HepG2 (cell line): Measurements from ENCODE around the gene ARHGAP9. TPM values are rescaled to one million over a fixed set of nuclear protein-coding genes. Genes with fewer than 3 reads are reported as not detected.
A peak's percentile ranks its signal among the peaks of the same experiment; 100 is the strongest.

ENCODE experiments used
- ATF7-NPFF ChIP-seq: sonication (generic); formaldehyde crosslinking; IDR thresholded peaks from 2 replicates; pipeline ENCODE4 v1.8.1; 2023; ENCODE audit warnings: mild to moderate bottlenecking, low read depth, missing genetic modification reagents, moderate library complexity
- DR1 ChIP-seq: sonication (generic); formaldehyde crosslinking; IDR thresholded peaks from 2 replicates; pipeline ENCODE4 v1.8.0; 2021; ENCODE audit warnings: mild to moderate bottlenecking, missing genetic modification reagents, inconsistent platforms
- FOXK2 ChIP-seq: fragments of 450-650 bp; IDR thresholded peaks from 2 replicates; pipeline ENCODE4 v1.6.1; 2016
- HIVEP1 ChIP-seq: sonication (generic); formaldehyde crosslinking; IDR thresholded peaks from 2 replicates; pipeline ENCODE4 v1.4.0; 2020; ENCODE audit warnings: mild to moderate bottlenecking, missing genetic modification reagents
- MBNL3 ChIP-seq: fragments of 250-450 bp; sonication (Bioruptor Pico); conservative IDR thresholded peaks from 2 replicates; pipeline ENCODE4 v1.8.0; 2022; ENCODE audit warnings: mild to moderate bottlenecking, inconsistent platforms
- RBM22 ChIP-seq: fragments of 200-400 bp; formaldehyde crosslinking; optimal IDR thresholded peaks from 2 replicates; pipeline ENCODE3; 2017; ENCODE audit warnings: mild to moderate bottlenecking, low read length, moderate library complexity
- RXRA ChIP-seq: sonication (generic); formaldehyde crosslinking; IDR thresholded peaks from 2 replicates; pipeline ENCODE4 v1.5.1; 2020; ENCODE audit warnings: missing genetic modification reagents
- ZNF350 ChIP-seq: sonication (generic); formaldehyde crosslinking; IDR thresholded peaks from 2 replicates; pipeline ENCODE4 v1.4.0; 2020; ENCODE audit warnings: mild to moderate bottlenecking, low read depth, missing genetic modification reagents, borderline replicate concordance
- ZNF737 ChIP-seq: sonication (generic); formaldehyde crosslinking; IDR thresholded peaks from 2 replicates; pipeline ENCODE4 v1.5.0; 2020; ENCODE audit warnings: missing genetic modification reagents, mild to moderate bottlenecking, borderline replicate concordance
- ZZZ3 ChIP-seq: sonication (generic); formaldehyde crosslinking; IDR thresholded peaks from 2 replicates; pipeline ENCODE4 v1.4.0; 2020; ENCODE audit warnings: missing genetic modification reagents, mild to moderate bottlenecking, borderline replicate concordance
- polyA plus RNA-seq, 8 experiments: library from polyadenylated mRNA; depleted of rRNA in 3 of 8; stranded (reverse) in 7 of 8; unstranded in 1 of 8; fragments of >200 nt; fragmentation: Illumina TruSeq in 4 of 8; extraction: Trizol in 4 of 8; gene quantifications; 2 replicates each; pipeline versions ENCODE4 v1.2.1 to v1.2.3, GENCODE V29; 2011 to 2016; ENCODE audit warnings: low read depth in 4 of 8, missing spikeins in 1 of 8, mixed read lengths in 1 of 8; ENCODE audit not compliant: insufficient read depth in 1 of 8
- total RNA-seq, 5 experiments: library from RNA; depleted of rRNA; stranded (reverse); fragments of >200 nt; fragmentation: Illumina TruSeq; extraction: Trizol; gene quantifications; 2 replicates each; pipeline ENCODE4 v1.2.3, GENCODE V29; 2016; ENCODE audit warnings: low read depth in 1 of 5
- TF ChIP-seq, protein P1 (sequence below): sonication (generic); formaldehyde crosslinking; IDR thresholded peaks from 2 replicates; pipeline ENCODE4; 2020; ENCODE audit warnings: missing genetic modification reagents, mild to moderate bottlenecking, borderline replicate concordance
- TF ChIP-seq, protein P2 (sequence below): sonication (generic); formaldehyde crosslinking; IDR thresholded peaks from 2 replicates; pipeline ENCODE4 v1.4.0; 2020; ENCODE audit warnings: missing genetic modification reagents
- TF ChIP-seq, protein P3 (sequence below): sonication (generic); formaldehyde crosslinking; IDR thresholded peaks from 2 replicates; pipeline ENCODE4 v1.4.0; 2020; ENCODE audit warnings: mild to moderate bottlenecking, missing genetic modification reagents
- TF ChIP-seq, protein P4 (sequence below): sonication (generic); formaldehyde crosslinking; IDR thresholded peaks from 2 replicates; pipeline ENCODE4 v1.4.0; 2020; ENCODE audit warnings: missing genetic modification reagents, mild to moderate bottlenecking, borderline replicate concordance

The ARHGAP9 gene
- total and polyA plus RNA-seq, 2 of the 13 experiments (the other 11 are each of a cell fraction or from before 2014, with no cell fraction given) = 0.18 to 1.2 TPM

- TF ChIP-seq, protein P1, sequence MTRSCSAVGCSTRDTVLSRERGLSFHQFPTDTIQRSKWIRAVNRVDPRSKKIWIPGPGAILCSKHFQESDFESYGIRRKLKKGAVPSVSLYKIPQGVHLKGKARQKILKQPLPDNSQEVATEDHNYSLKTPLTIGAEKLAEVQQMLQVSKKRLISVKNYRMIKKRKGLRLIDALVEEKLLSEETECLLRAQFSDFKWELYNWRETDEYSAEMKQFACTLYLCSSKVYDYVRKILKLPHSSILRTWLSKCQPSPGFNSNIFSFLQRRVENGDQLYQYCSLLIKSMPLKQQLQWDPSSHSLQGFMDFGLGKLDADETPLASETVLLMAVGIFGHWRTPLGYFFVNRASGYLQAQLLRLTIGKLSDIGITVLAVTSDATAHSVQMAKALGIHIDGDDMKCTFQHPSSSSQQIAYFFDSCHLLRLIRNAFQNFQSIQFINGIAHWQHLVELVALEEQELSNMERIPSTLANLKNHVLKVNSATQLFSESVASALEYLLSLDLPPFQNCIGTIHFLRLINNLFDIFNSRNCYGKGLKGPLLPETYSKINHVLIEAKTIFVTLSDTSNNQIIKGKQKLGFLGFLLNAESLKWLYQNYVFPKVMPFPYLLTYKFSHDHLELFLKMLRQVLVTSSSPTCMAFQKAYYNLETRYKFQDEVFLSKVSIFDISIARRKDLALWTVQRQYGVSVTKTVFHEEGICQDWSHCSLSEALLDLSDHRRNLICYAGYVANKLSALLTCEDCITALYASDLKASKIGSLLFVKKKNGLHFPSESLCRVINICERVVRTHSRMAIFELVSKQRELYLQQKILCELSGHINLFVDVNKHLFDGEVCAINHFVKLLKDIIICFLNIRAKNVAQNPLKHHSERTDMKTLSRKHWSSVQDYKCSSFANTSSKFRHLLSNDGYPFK (CRISPR knock-in tag) = no peak; the same call in 1 of the 2 replicates
- TF ChIP-seq HIVEP1 (CRISPR knock-in tag) (peak; percentile 99), MBNL3 (CRISPR knock-in tag) (no peak), RXRA (CRISPR knock-in tag) (peak; percentile 81), ZZZ3 (CRISPR knock-in tag) (no peak), FOXK2 (peak; percentile 52; the same call in 1 of the 2 replicates), ZNF350 (CRISPR knock-in tag) (peak; percentile 87), ZNF737 (CRISPR knock-in tag) (no peak), RBM22 (no peak), DR1 (CRISPR knock-in tag) (peak; percentile 50; the same call in 1 of the 2 replicates), ATF7-NPFF (CRISPR knock-in tag) (no peak)
- TF ChIP-seq, protein P2, sequence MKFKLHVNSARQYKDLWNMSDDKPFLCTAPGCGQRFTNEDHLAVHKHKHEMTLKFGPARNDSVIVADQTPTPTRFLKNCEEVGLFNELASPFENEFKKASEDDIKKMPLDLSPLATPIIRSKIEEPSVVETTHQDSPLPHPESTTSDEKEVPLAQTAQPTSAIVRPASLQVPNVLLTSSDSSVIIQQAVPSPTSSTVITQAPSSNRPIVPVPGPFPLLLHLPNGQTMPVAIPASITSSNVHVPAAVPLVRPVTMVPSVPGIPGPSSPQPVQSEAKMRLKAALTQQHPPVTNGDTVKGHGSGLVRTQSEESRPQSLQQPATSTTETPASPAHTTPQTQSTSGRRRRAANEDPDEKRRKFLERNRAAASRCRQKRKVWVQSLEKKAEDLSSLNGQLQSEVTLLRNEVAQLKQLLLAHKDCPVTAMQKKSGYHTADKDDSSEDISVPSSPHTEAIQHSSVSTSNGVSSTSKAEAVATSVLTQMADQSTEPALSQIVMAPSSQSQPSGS (CRISPR knock-in tag) = peak; percentile 86
- TF ChIP-seq, protein P3, sequence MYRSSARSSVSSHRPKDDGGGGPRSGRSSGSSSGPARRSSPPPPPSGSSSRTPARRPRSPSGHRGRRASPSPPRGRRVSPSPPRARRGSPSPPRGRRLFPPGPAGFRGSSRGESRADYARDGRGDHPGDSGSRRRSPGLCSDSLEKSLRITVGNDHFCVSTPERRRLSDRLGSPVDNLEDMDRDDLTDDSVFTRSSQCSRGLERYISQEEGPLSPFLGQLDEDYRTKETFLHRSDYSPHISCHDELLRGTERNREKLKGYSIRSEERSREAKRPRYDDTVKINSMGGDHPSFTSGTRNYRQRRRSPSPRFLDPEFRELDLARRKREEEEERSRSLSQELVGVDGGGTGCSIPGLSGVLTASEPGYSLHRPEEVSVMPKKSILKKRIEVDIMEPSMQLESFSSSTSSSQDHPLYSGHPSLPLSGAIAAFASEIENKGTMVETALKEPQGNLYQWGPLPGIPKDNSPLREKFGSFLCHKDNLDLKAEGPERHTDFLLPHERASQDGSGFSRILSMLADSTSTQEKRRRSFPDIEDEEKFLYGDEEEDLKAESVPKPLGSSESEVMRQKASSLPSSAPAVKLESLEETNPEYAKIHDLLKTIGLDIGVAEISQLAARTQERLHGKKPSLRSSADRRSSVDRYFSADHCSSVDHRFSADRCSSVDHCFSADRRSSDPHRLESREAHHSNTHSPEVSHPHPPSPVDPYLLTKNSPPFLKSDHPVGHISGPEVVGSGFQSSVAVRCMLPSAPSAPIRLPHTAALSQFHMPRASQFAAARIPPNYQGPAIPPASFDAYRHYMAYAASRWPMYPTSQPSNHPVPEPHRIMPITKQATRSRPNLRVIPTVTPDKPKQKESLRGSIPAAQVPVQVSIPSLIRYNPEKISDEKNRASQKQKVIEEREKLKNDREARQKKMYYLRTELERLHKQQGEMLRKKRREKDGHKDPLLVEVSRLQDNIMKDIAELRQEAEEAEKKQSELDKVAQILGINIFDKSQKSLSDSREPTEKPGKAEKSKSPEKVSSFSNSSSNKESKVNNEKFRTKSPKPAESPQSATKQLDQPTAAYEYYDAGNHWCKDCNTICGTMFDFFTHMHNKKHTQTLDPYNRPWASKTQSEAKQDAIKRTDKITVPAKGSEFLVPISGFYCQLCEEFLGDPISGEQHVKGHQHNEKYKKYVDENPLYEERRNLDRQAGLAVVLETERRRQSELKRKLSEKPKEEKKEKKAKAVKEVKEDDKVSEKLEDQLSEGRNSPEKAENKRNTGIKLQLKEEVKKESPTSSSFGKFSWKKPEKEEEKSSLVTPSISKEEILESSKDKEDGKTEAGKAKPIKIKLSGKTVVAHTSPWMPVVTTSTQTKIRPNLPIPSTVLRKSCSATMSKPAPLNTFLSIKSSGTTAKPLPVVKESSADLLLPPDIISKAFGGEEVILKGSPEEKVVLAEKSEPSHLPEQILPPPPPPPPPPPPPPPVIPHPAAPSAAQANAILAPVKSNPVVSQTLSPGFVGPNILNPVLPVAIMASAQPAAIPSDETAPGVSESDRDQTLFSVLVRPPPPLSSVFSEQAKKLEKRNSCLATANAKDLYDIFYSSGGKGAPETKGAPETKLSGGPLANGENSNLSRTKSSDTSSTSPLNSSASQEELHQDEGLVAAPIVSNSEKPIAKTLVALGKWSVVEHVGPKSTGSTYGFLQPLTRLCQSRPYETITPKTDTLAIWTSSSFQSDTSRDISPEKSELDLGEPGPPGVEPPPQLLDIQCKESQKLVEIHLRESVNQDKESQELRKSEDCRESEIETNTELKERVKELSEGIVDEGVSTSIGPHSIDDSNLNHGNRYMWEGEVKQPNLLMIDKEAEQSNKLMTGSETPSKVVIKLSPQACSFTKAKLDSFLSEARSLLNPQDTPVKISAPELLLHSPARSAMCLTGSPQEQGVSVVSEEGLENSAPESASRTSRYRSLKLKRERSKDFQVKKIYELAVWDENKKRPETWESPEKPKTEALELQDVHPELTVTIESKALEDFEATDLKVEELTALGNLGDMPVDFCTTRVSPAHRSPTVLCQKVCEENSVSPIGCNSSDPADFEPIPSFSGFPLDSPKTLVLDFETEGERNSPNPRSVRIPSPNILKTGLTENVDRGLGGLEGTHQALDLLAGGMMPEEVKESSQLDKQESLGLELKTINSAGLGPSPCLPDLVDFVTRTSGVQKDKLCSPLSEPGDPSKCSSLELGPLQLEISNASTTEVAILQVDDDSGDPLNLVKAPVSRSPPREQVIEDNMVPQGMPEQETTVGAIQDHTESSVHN (CRISPR knock-in tag) = no peak; the same call in 1 of the 2 replicates
- TF ChIP-seq, protein P4, sequence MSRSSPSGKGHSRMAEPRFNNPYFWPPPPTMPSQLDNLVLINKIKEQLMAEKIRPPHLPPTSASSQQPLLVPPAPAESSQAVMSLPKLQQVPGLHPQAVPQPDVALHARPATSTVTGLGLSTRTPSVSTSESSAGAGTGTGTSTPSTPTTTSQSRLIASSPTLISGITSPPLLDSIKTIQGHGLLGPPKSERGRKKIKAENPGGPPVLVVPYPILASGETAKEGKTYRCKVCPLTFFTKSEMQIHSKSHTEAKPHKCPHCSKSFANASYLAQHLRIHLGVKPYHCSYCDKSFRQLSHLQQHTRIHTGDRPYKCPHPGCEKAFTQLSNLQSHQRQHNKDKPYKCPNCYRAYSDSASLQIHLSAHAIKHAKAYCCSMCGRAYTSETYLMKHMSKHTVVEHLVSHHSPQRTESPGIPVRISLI (CRISPR knock-in tag) = no peak
Measured at GRCh38 chr12:57454566-57455373, 24.9 kb downstream of the ARHGAP9 start, which contains the start of gene INHBE (continued).
